Natural killer cell (primary cell): ENCODE measurements around the gene DCAF5. TPM values are rescaled to one million over a fixed set of nuclear protein-coding genes. Genes with fewer than 3 reads are reported as not detected.

Experiments
- ATAC-seq, 3 donors: fragments of 150-1000 bp in 2 of 3; fragments of 200-7000 bp in 1 of 3; cut with Tn5 transposase; 1 replicate in 1 of 3; 2 replicates in 2 of 3; pipeline ENCODE4 v1.10.0; 2021; ENCODE audit warnings: mild to moderate bottlenecking in 2 of 3, moderate library complexity in 2 of 3
- DNase-seq, 2 donors: peaks; one replicate each; pipeline versions ENCODE4 v3.0.0 to v3.0.0-alpha.2; 2013 to 2021; ENCODE audit warnings: mixed read lengths in 1 of 2
- H3K27ac ChIP-seq: one replicate; pipeline ENCODE4 v1.5.1; 2013; ENCODE audit warnings: mild to moderate bottlenecking, low read length
- H3K27me3 ChIP-seq: one replicate; pipeline ENCODE4 v1.6.1; 2013; ENCODE audit warnings: low read length; ENCODE audit not compliant: control insufficient read depth, insufficient read depth
- H3K36me3 ChIP-seq: one replicate; pipeline ENCODE4 v1.6.1; 2013; ENCODE audit warnings: low read length; ENCODE audit not compliant: control insufficient read depth, insufficient read depth
- H3K4me1 ChIP-seq: one replicate; pipeline ENCODE4 v1.6.1; 2013; ENCODE audit warnings: low read length; ENCODE audit not compliant: control insufficient read depth, insufficient read depth
- H3K4me3 ChIP-seq: one replicate; pipeline ENCODE4 v1.5.1; 2013; ENCODE audit warnings: low read length
- H3K9me3 ChIP-seq: one replicate; pipeline ENCODE4 v1.6.1; 2013; ENCODE audit warnings: low read length; ENCODE audit not compliant: control insufficient read depth, insufficient read depth
- H3K27ac Mint-ChIP-seq, 2 donors: one replicate each; pipeline ENCODE4 v1.8.0; 2022; ENCODE audit warnings: mild to moderate bottlenecking in 2 of 2, mixed read lengths in 2 of 2, moderate library complexity in 1 of 2
- H3K27me3 Mint-ChIP-seq, 2 donors: one replicate each; pipeline ENCODE4 v1.8.0; 2022; ENCODE audit warnings: low read depth in 2 of 2, mixed read lengths in 2 of 2
- H3K36me3 Mint-ChIP-seq: one replicate; pipeline ENCODE4 v1.8.0; 2022; ENCODE audit warnings: mixed read lengths
- H3K4me1 Mint-ChIP-seq, 2 donors: one replicate each; pipeline ENCODE4 v1.8.0; 2022; ENCODE audit warnings: mixed read lengths in 2 of 2
- H3K4me3 Mint-ChIP-seq: one replicate; pipeline ENCODE4 v1.8.0; 2022; ENCODE audit warnings: mild to moderate bottlenecking, moderate library complexity, mixed read lengths
- H3K9me3 Mint-ChIP-seq, 2 donors: one replicate each; pipeline ENCODE4 v1.8.0; 2022; ENCODE audit warnings: mixed read lengths in 2 of 2
- WGBS: methylation state at CpG from one replicate; pipeline ENCODE4 v1.1.7; 2013; ENCODE audit warnings: missing lambda C conversion rate; ENCODE audit not compliant: insufficient coverage; 5-methylcytosine and 5-hydroxymethylcytosine counted together
- intact Hi-C: fragments of 100-400 bp; cut with micrococcal nuclease; formaldehyde crosslinking; loops from one replicate; pipeline ENCODE4 v1.14.2; 2022
- total RNA-seq, 4 donors: library from RNA; stranded (reverse); fragments of 120-200 nt in 1 of 4; gene quantifications; one replicate each; pipeline versions ENCODE4 v1.2.3 to v1.2.4, GENCODE V29; 2013 to 2022
- TF ChIP-seq, protein P1 (sequence below): fragments of 200-600 bp; IDR thresholded peaks from one replicate; pipeline ENCODE4 v1.8.0; 2022; ENCODE audit warnings: antibody characterized with exemption

The DCAF5 gene
- total RNA-seq, 3 donors from 2014 or later (not counting 1 experiment from before 2014, with no cell fraction given), result 92.0 to 112 (median 99.2) TPM

DNA sequence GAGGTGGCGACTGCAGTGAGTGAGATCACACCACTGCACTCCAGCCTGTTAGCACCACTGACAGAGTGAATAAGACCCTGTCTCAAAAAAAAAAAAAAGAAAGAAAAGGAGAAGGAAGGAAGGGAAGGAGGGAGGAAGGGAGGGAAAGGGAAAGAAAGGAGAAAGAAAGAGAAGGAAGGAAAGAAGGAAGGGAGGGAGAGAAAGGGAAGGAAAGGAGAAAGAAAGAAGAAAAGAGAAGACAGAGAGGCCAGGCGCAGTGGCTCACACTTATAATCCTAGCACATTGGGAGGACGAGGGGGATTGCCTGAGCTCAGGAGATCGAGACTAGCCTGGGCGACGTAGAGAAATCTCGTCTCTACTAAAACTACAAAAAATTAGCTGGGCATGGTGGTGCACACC, 13.2 kb downstream of the DCAF5 start:
- WGBS, result 79% methylated on average over 6 of the region's 7 CpGs
- Mint-ChIP-seq H3K4me3 (no peak overlapping the region), H3K27me3 (no peaks in the 10 kb centered on the region), H3K9me3 (no peaks in the 10 kb centered on the region), H3K27ac (peak overlapping the region in 1 of 2 donors; percentile 17), H3K4me1 (peaks cover 62% of the 10 kb centered on the region in 2 donors), H3K36me3 (no peaks in the 10 kb centered on the region)
- Histone ChIP-seq H3K27me3 (no peaks in the 10 kb centered on the region), H3K9me3 (no peaks in the 10 kb centered on the region), H3K4me1 (no peaks in the 10 kb centered on the region), H3K36me3 (peaks cover 5% of the 10 kb centered on the region), H3K27ac (no peak overlapping the region), H3K4me3 (no peak overlapping the region)
- ATAC-seq (no peak), DNase-seq (no peak)
- TF ChIP-seq, protein P1, sequence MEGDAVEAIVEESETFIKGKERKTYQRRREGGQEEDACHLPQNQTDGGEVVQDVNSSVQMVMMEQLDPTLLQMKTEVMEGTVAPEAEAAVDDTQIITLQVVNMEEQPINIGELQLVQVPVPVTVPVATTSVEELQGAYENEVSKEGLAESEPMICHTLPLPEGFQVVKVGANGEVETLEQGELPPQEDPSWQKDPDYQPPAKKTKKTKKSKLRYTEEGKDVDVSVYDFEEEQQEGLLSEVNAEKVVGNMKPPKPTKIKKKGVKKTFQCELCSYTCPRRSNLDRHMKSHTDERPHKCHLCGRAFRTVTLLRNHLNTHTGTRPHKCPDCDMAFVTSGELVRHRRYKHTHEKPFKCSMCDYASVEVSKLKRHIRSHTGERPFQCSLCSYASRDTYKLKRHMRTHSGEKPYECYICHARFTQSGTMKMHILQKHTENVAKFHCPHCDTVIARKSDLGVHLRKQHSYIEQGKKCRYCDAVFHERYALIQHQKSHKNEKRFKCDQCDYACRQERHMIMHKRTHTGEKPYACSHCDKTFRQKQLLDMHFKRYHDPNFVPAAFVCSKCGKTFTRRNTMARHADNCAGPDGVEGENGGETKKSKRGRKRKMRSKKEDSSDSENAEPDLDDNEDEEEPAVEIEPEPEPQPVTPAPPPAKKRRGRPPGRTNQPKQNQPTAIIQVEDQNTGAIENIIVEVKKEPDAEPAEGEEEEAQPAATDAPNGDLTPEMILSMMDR, result no peak
- intact Hi-C loops, result no loop called here

DNA sequence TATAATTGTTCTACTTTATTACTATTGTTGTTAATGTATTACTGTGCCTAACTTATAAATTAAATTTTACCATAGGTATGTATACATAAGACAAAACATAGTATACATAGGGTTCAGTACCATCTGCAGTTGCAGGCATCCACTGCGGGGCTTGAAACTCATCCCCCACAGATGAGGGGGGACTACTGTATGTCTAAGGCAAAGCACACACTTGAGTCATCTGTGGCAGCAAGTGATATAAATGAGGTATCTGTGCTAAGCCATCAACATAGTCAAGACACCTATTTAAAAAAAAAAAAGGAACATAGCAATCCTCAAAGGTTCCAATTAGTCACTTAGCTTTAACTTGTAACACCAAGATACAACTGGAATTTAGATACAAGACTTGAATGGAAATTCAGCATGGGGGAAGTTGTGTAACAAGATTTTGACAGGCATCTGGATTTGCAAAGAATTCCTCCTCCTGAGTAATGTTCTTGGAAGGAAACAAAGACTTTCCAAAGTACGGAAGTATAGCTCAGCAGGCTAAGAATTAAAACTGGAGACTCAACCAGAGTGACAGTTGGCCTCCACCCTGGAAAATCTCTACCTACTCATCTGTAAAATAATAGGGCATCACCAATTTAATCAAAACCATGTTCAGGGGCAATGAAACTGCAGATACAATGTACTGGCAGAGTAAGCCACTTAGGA, 14.9 kb downstream of the DCAF5 start:
- ATAC-seq (peak; percentile 50 to 84 (median 67)), DNase-seq (no peak)
- 78% methylated on average over 1 of the region's 2 CpGs for WGBS
- H3K36me3 Mint-ChIP-seq, result no peaks in the 10 kb centered on the region
- no peaks in the 10 kb centered on the region for H3K27me3 Mint-ChIP-seq
- intact Hi-C loops, result no loop called here
- H3K27ac ChIP-seq, result no peak overlapping the region
- H3K4me1 ChIP-seq, result no peaks in the 10 kb centered on the region
- H3K4me1 Mint-ChIP-seq, result peaks cover 75 to 78% of the 10 kb centered on the region in 2 donors
- TF ChIP-seq, protein P1, result no peak
- no peak overlapping the region for H3K4me3 ChIP-seq
- H3K4me3 Mint-ChIP-seq, result peak overlapping the region; percentile 13
- no peaks in the 10 kb centered on the region for H3K9me3 Mint-ChIP-seq
- no peaks in the 10 kb centered on the region for H3K9me3 ChIP-seq
- H3K27ac Mint-ChIP-seq, result peak overlapping the region; percentile 56 to 79
- H3K36me3 ChIP-seq, result peaks cover 4% of the 10 kb centered on the region
- H3K27me3 ChIP-seq, result no peaks in the 10 kb centered on the region

DNA sequence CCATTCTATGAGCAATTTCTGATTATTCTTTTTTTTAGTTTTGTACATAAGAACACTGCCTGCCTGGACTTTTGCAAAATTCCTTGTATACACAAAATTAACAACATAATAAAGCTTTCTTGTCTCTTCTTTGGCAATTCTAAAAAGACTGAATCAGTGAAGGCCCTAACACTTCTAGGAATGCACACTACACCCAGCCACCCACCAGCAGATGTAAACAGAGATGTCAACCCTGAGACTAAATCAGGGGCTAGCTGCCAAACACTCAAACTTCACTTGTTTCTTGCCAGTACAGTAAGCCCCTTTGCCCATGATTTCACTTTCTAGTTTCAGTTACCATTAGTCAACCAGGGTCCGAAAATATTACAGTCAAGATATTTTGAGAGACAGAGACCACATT, 15.5 kb downstream of the DCAF5 start:
- intact Hi-C loops, result no loop called here
- no peaks in the 10 kb centered on the region for H3K9me3 Mint-ChIP-seq

More for the DNA sequence above, 15.5 kb downstream of the DCAF5 start:
- Mint-ChIP-seq H3K27ac (peak overlapping the region; percentile 56 to 79), H3K4me3 (peak overlapping the region; percentile 2), H3K4me1 (peaks cover 75 to 78% of the 10 kb centered on the region in 2 donors), H3K36me3 (no peaks in the 10 kb centered on the region), H3K27me3 (no peaks in the 10 kb centered on the region)
- Histone ChIP-seq H3K4me3 (no peak overlapping the region), H3K9me3 (no peaks in the 10 kb centered on the region), H3K4me1 (no peaks in the 10 kb centered on the region), H3K27ac (no peak overlapping the region), H3K27me3 (no peaks in the 10 kb centered on the region), H3K36me3 (peaks cover under 1% of the 10 kb centered on the region)
- TF ChIP-seq, protein P1, result no peak
- ATAC-seq (no peak), DNase-seq (no peak)
- WGBS, result 60% methylated on average over 1 of the region's 1 CpG
